OCI-LY1 (cell line): Measurements from ENCODE around the gene MAGI1.

Experiments used
- CTCF ChIP-seq: fragments of 200-600 bp; sonication (generic), shearing (Covaris generic); IDR thresholded peaks from 2 replicates; pipeline ENCODE4 v1.5.1; 2017; ENCODE audit warnings: mild to moderate bottlenecking, antibody characterized with exemption, low read length, moderate library complexity, mixed read lengths
- EZH2 ChIP-seq: fragments of 200-600 bp; sonication (generic), shearing (Covaris generic); IDR thresholded peaks from 2 replicates; pipeline ENCODE4 v1.8.0; 2017; ENCODE audit warnings: borderline replicate concordance, mixed run types, mild to moderate bottlenecking, antibody characterized with exemption, low read length, moderate library complexity, mixed read lengths

- no peak for TF ChIP-seq CTCF
- no peak for TF ChIP-seq EZH2
Observed at GRCh38 chr3:65897766-65898165, 141.0 kb downstream of the MAGI1 start.
